ENCODE results near the gene PSPH. TPM values are rescaled to one million over a fixed set of nuclear protein-coding genes. Genes with fewer than 3 reads are reported as not detected.
"Not testable (repeated sequence)": the region's sequence is repeated elsewhere in the genome, so short reads cannot be mapped to it uniquely, and the experiment has no call there.

The PSPH gene
- total RNA-seq, 4 donors from 2014 or later, result 13.9 to 46.7 (median 27.9) TPM

- WGBS, 2 donors, result 46 to 52% methylated on average over 2 to 10 of the region's 12 CpGs
- Histone ChIP-seq H3K4me1 (peaks cover 6 to 33% (median 14%) of the 10 kb centered on the region in 3 donors), H3K27ac (peak overlapping the region; percentile 51 to 84 (median 62)), H3K4me3 (no peak overlapping the region), H3K27me3 (no peaks in the 10 kb centered on the region), H3K9me3 (no peaks in the 10 kb centered on the region), H3K36me3 (peaks cover 0 to 55% (median 5%) of the 10 kb centered on the region in 3 donors)
- intact Hi-C loops (cut with DNase I), result no loop called here
- DNase-seq, result no peak
- TF ChIP-seq POLR2A (IDR thresholded peaks at IDR 0.05) (no peak), CTCF (IDR thresholded peaks at IDR 0.05) (peak in 4 of 6 experiments; percentile 37 to 58 (median 45))
Measured at GRCh38 chr7:56079450-56080185, 28.4 kb upstream of the PSPH start.

GRCh38 chr7:56078196-56078595, 27.0 kb upstream of the PSPH start:
- Histone ChIP-seq H3K27ac (no peak overlapping the region), H3K27me3 (no peaks in the 10 kb centered on the region), H3K9me3 (no peaks in the 10 kb centered on the region), H3K4me3 (no peak overlapping the region), H3K36me3 (peaks cover 0 to 58% (median 5%) of the 10 kb centered on the region in 3 donors), H3K4me1 (peaks cover 6 to 34% (median 14%) of the 10 kb centered on the region in 3 donors)
- no peak for DNase-seq
- TF ChIP-seq POLR2A (IDR thresholded peaks at IDR 0.05), result no peak
- TF ChIP-seq CTCF (IDR thresholded peaks at IDR 0.05), result no peak
- intact Hi-C loops (cut with DNase I), result no loop called here
- WGBS, 2 donors, result 90 to 91% methylated on average over 14 of the region's 16 CpGs

- WGBS, 2 donors, result 60 to 80% methylated on average over 1 of the region's 3 CpGs
- no peak for DNase-seq
Measured at GRCh38 chr7:56077681-56078080, 26.4 kb upstream of the PSPH start.

GRCh38 chr7:56074371-56074791, 23.1 kb upstream of the PSPH start:
- WGBS, 2 donors, result 5 to 6% methylated on average over 11 to 13 of the region's 19 CpGs
- Histone ChIP-seq H3K27ac (peak overlapping the region in 3 of 4 donors; percentile 33 to 49 (median 39)), H3K9me3 (no peaks in the 10 kb centered on the region), H3K27me3 (no peaks in the 10 kb centered on the region), H3K36me3 (peaks cover 0 to 69% (median 13%) of the 10 kb centered on the region in 3 donors), H3K4me1 (peaks cover 3 to 21% (median 9%) of the 10 kb centered on the region in 3 donors), H3K4me3 (no peak overlapping the region)
- intact Hi-C loops (cut with DNase I), result loop anchor here (5.0 kb wide), 1 partner anchor 67 kb away; no protein-coding TSS in a partner anchor
- peak; percentile 87 to 97 (median 94) for TF ChIP-seq CTCF (IDR thresholded peaks at IDR 0.05)
- no peak for TF ChIP-seq POLR2A (IDR thresholded peaks at IDR 0.05)
- DNase-seq, result peak; percentile 18

More at GRCh38 chr7:56077681-56078080, 26.4 kb upstream of the PSPH start:
- no peaks in the 10 kb centered on the region for H3K9me3 ChIP-seq
- no peak overlapping the region for H3K4me3 ChIP-seq
- H3K27me3 ChIP-seq, result no peaks in the 10 kb centered on the region
- no peak overlapping the region for H3K27ac ChIP-seq
- peaks cover 6 to 31% (median 12%) of the 10 kb centered on the region in 3 donors for H3K4me1 ChIP-seq
- intact Hi-C loops (cut with DNase I), result no loop called here
- H3K36me3 ChIP-seq, result peaks cover 0 to 63% (median 5%) of the 10 kb centered on the region in 3 donors
- TF ChIP-seq CTCF (IDR thresholded peaks at IDR 0.05) (no peak), POLR2A (IDR thresholded peaks at IDR 0.05) (no peak)

- peaks cover 0 to 63% (median 12%) of the 10 kb centered on the region in 3 donors for H3K36me3 ChIP-seq
- H3K27ac ChIP-seq; H3K9me3 ChIP-seq; intact Hi-C loops (cut with DNase I); H3K4me3 ChIP-seq; H3K27me3 ChIP-seq; DNase-seq: not testable (repeated sequence)
- H3K4me1 ChIP-seq, result peaks cover 0 to 36% (median 12%) of the 10 kb centered on the region in 3 donors
- 96 to 99% methylated on average over 3 to 13 of the region's 13 CpGs for WGBS, 2 donors
Measured at GRCh38 chr7:56066376-56066775, 15.1 kb upstream of the PSPH start.
